HG03060 (cell line): Measurements from ENCODE around the gene MEF2D.

Experiments used
- ATAC-seq: cut with Tn5 transposase; IDR thresholded peaks from one replicate; pipeline ENCODE4 v1.9.1; 2021; ENCODE audit warnings: low read depth, moderate number of reproducible peaks; ENCODE audit not compliant: unreplicated experiment

MEF2D gene

GRCh38 chr1:156414461-156415064 is 86.0 kb downstream of the MEF2D start:
- no peak for ATAC-seq
